IMR-90 (cell line): ENCODE results near the gene TMEM145. TPM values are rescaled to one million over a fixed set of nuclear protein-coding genes. Genes with fewer than 3 reads are reported as not detected.

Experiments
- ATAC-seq: fragments of 200-7000 bp; cut with Tn5 transposase; 2 replicates; pipeline ENCODE4 v1.9.1; 2020; ENCODE audit warnings: low read depth, mild to moderate bottlenecking, moderate library complexity
- BruUV-seq: library from RNA; stranded (reverse); fragments of 400-500 nt; replicated peaks from 2 replicates; lab custom pipeline; 2021; lab: Mats Ljungman, UMichigan
- CTCF ChIA-PET: fragments of 300-600 bp; formaldehyde crosslinking; extraction: SDS; loops from one replicate; lab custom pipeline; 2021; ENCODE audit warnings: antibody characterized with exemption; lab: Yijun Ruan, JAX
- POLR2A ChIA-PET: fragments of 300-600 bp; sonication (Branson Sonifier 250); formaldehyde crosslinking; loops from one replicate; lab custom pipeline; 2022; ENCODE audit warnings: antibody characterized with exemption; ENCODE audit not compliant: unreplicated experiment; lab: Charles Lee
- DNase-seq: peaks from one replicate; pipeline ENCODE4 v3.0.0; 2013
- H2AFZ ChIP-seq: replicated peaks from 2 replicates; pipeline ENCODE3; 2013; ENCODE audit warnings: low read length, mild to moderate bottlenecking; ENCODE audit not compliant: poor library complexity
- H2AK5ac ChIP-seq: 2 replicates; pipeline ENCODE4 v1.6.1; 2013; ENCODE audit warnings: low read depth, low read length, inconsistent platforms
- H2AK9ac ChIP-seq: replicated peaks from 2 replicates; pipeline ENCODE3; 2013; ENCODE audit warnings: mild to moderate bottlenecking, low read depth, low read length, moderate library complexity; ENCODE audit not compliant: poor library complexity
- H2BK120ac ChIP-seq: 2 replicates; pipeline ENCODE4 v1.6.1; 2013; ENCODE audit warnings: low read depth, low read length, inconsistent platforms
- H2BK15ac ChIP-seq: 3 replicates; pipeline ENCODE4 v1.6.1; 2013; ENCODE audit warnings: low read depth, low read length, inconsistent platforms
- H2BK20ac ChIP-seq: 2 replicates; pipeline ENCODE4 v1.6.1; 2013; ENCODE audit warnings: low read depth, mild to moderate bottlenecking, inconsistent platforms, low read length, moderate library complexity
- H2BK5ac ChIP-seq: 2 replicates; pipeline ENCODE4 v1.6.1; 2013; ENCODE audit warnings: mild to moderate bottlenecking, low read depth, low read length, inconsistent platforms; ENCODE audit not compliant: poor library complexity, severe bottlenecking
- H3K14ac ChIP-seq: replicated peaks from 2 replicates; pipeline ENCODE4 v1.6.1; 2013; ENCODE audit warnings: low read depth, low read length, inconsistent platforms
- H3K18ac ChIP-seq: 2 replicates; pipeline ENCODE4 v1.6.1; 2013; ENCODE audit warnings: low read depth, low read length, control low read depth
- H3K23ac ChIP-seq: 2 replicates; pipeline ENCODE4 v1.6.1; 2013; ENCODE audit warnings: low read depth, low read length, inconsistent platforms
- H3K27ac ChIP-seq: 2 replicates; pipeline ENCODE4 v1.5.1; 2013; ENCODE audit warnings: mild to moderate bottlenecking, control low read depth, low read length; ENCODE audit not compliant: insufficient read depth
- H3K27me3 ChIP-seq: 2 replicates; pipeline ENCODE4 v1.6.1; 2013; ENCODE audit warnings: low read length; ENCODE audit not compliant: control insufficient read depth, insufficient read depth
- H3K36me3 ChIP-seq: 2 replicates; pipeline ENCODE4 v1.6.1; 2013; ENCODE audit warnings: low read length, mixed read lengths; ENCODE audit not compliant: control insufficient read depth, insufficient read depth
- H3K4ac ChIP-seq: 2 replicates; pipeline ENCODE4 v1.6.1; 2013; ENCODE audit warnings: low read depth, low read length, inconsistent platforms
- H3K4me1 ChIP-seq: 2 replicates; pipeline ENCODE4 v1.6.1; 2013; ENCODE audit warnings: low read length, mixed read lengths; ENCODE audit not compliant: control insufficient read depth, insufficient read depth
- H3K4me2 ChIP-seq: 2 replicates; pipeline ENCODE4 v1.6.1; 2013; ENCODE audit warnings: low read depth, mild to moderate bottlenecking, control low read depth, low read length, moderate library complexity
- H3K4me3 ChIP-seq: 2 replicates; pipeline ENCODE4 v1.5.1; 2013; ENCODE audit warnings: low read depth, mild to moderate bottlenecking, control low read depth, low read length, moderate library complexity; ENCODE audit not compliant: insufficient read depth
- H3K56ac ChIP-seq: 2 replicates; pipeline ENCODE4 v1.6.1; 2013; ENCODE audit warnings: low read length, inconsistent platforms; ENCODE audit not compliant: insufficient read depth; ENCODE audit errors: extremely low read depth
- H3K79me1 ChIP-seq, 2 experiments: 2 replicates each; pipeline ENCODE4 v1.6.1; 2013; ENCODE audit warnings: low read length in 2 of 2, inconsistent platforms in 1 of 2, low read depth in 1 of 2
- H3K9ac ChIP-seq: 2 replicates; pipeline ENCODE4 v1.6.1; 2013; ENCODE audit warnings: low read depth, low read length, control low read depth
- H3K9me1 ChIP-seq: 2 replicates; pipeline ENCODE4 v1.6.1; 2013; ENCODE audit warnings: low read length, inconsistent platforms; ENCODE audit not compliant: insufficient read depth
- H3K9me3 ChIP-seq: 2 replicates; pipeline ENCODE4 v1.6.1; 2013; ENCODE audit warnings: low read length; ENCODE audit not compliant: control insufficient read depth, insufficient read depth
- H4K20me1 ChIP-seq: 2 replicates; pipeline ENCODE4 v1.6.1; 2013; ENCODE audit warnings: low read length, inconsistent platforms; ENCODE audit not compliant: insufficient read depth
- H4K5ac ChIP-seq: 2 replicates; pipeline ENCODE4 v1.6.1; 2013; ENCODE audit warnings: mild to moderate bottlenecking, low read depth, low read length, control low read depth
- H4K8ac ChIP-seq, 2 experiments: 2 replicates each; pipeline ENCODE4 v1.6.1; 2013; ENCODE audit warnings: low read depth in 2 of 2, low read length in 2 of 2, control low read depth in 1 of 2, inconsistent platforms in 1 of 2
- H4K91ac ChIP-seq: 2 replicates; pipeline ENCODE4 v1.6.1; 2013; ENCODE audit warnings: low read depth, low read length, inconsistent platforms; ENCODE audit not compliant: insufficient read depth
- BHLHE40 ChIP-seq: fragments of 150-350 bp; IDR thresholded peaks from 2 replicates; pipeline ENCODE4 v1.6.1; 2016; ENCODE audit warnings: mild to moderate bottlenecking, low read depth, low read length
- CEBPB ChIP-seq: IDR thresholded peaks from 2 replicates; pipeline ENCODE4 v1.6.1; 2012; ENCODE audit warnings: low read depth, low read length, improper control_type of control experiment
- CHD1 ChIP-seq: IDR thresholded peaks from 2 replicates; pipeline ENCODE4 v1.6.1; 2012; ENCODE audit warnings: low read depth, low read length, improper control_type of control experiment
- CTCF ChIP-seq: conservative IDR thresholded peaks from 2 replicates; pipeline ENCODE4 v1.5.1; 2012; ENCODE audit warnings: mild to moderate bottlenecking, low read depth, low read length, improper control_type of control experiment
- ELK1 ChIP-seq: fragments of 150-350 bp; IDR thresholded peaks from 2 replicates; pipeline ENCODE4 v1.6.1; 2016; ENCODE audit warnings: low read depth, mild to moderate bottlenecking, low read length, moderate library complexity, borderline replicate concordance
- FOS ChIP-seq: fragments of 150-350 bp; IDR thresholded peaks from 2 replicates; pipeline ENCODE4 v1.6.1; 2016; ENCODE audit warnings: low read depth, low read length
- MAFK ChIP-seq: IDR thresholded peaks from 2 replicates; pipeline ENCODE4 v1.6.1; 2012; ENCODE audit warnings: low read depth, low read length, improper control_type of control experiment
- MAZ ChIP-seq: IDR thresholded peaks from 2 replicates; pipeline ENCODE4 v1.6.1; 2012; ENCODE audit warnings: low read depth, mild to moderate bottlenecking, low read length, improper control_type of control experiment, moderate library complexity, borderline replicate concordance
- MXI1 ChIP-seq: IDR thresholded peaks from 2 replicates; pipeline ENCODE4 v1.6.1; 2012; ENCODE audit warnings: low read depth, mild to moderate bottlenecking, low read length, moderate library complexity, borderline replicate concordance
- NFE2L2 ChIP-seq: fragments of 150-350 bp; IDR thresholded peaks from 2 replicates; pipeline ENCODE4 v1.6.1; 2016; ENCODE audit warnings: low read depth, mild to moderate bottlenecking, low read length
- POLR2A ChIP-seq: IDR thresholded peaks from 2 replicates; pipeline ENCODE4 v1.6.1; 2012; ENCODE audit warnings: mild to moderate bottlenecking, low read depth, low read length
- RAD21 ChIP-seq: IDR thresholded peaks from 2 replicates; pipeline ENCODE4 v1.6.1; 2012; ENCODE audit warnings: low read length, improper control_type of control experiment
- RCOR1 ChIP-seq: IDR thresholded peaks from 2 replicates; pipeline ENCODE4 v1.6.1; 2012; ENCODE audit warnings: mild to moderate bottlenecking, low read length, improper control_type of control experiment; ENCODE audit not compliant: insufficient replicate concordance
- RFX5 ChIP-seq: IDR thresholded peaks from 2 replicates; pipeline ENCODE4 v1.8.0; 2012; ENCODE audit warnings: low read depth, mild to moderate bottlenecking, low read length, moderate library complexity
- SMC3 ChIP-seq: fragments of 150-350 bp; IDR thresholded peaks from 2 replicates; pipeline ENCODE4 v1.6.1; 2016; ENCODE audit warnings: low read depth, mild to moderate bottlenecking, antibody characterized with exemption, low read length, moderate library complexity
- USF2 ChIP-seq: fragments of 150-350 bp; IDR thresholded peaks from 2 replicates; pipeline ENCODE4 v1.6.1; 2017; ENCODE audit warnings: mild to moderate bottlenecking, antibody characterized with exemption, low read length, low read depth
- WGBS, 2 experiments: methylation state at CpG; one replicate each; pipeline versions ENCODE4 v1.1.5 to v1.1.7; 2013; ENCODE audit warnings: missing lambda C conversion rate in 2 of 2; ENCODE audit not compliant: insufficient read length in 1 of 2; ENCODE audit errors: extremely low coverage in 2 of 2; 5-methylcytosine and 5-hydroxymethylcytosine counted together
- dilution Hi-C: fragments of 300-500 bp; cut with HindIII; formaldehyde crosslinking; loops from one replicate; pipeline ENCODE4 v1.14.3; 2018; ENCODE audit warnings: low sequenced_read_pairs; ENCODE audit not compliant: unreplicated experiment
- in situ Hi-C: fragments of 300-500 bp; cut with MboI; formaldehyde crosslinking; loops from 3 replicates; pipeline ENCODE4 v1.14.3; 2019; ENCODE audit warnings: low sequenced_read_pairs, inconsistent platforms, mixed read lengths
- intact Hi-C: fragments of 100-400 bp; cut with micrococcal nuclease; formaldehyde crosslinking; loops from 2 replicates; pipeline ENCODE4 v1.10.0; 2022
- polyA plus RNA-seq, 3 experiments: library from polyadenylated mRNA; depleted of rRNA; stranded (reverse); fragments of >200 nt; gene quantifications; 2 replicates each; pipeline ENCODE4 v1.2.3, GENCODE V29; 2012; ENCODE audit warnings: low replicate concordance in 1 of 3
- total RNA-seq: library from RNA; depleted of rRNA; stranded (reverse); fragments of >200 nt; gene quantifications from 2 replicates; pipeline ENCODE4 v1.2.3, GENCODE V29; 2012

Gene TMEM145
- total and polyA plus RNA-seq, 2 of the 4 experiments (the other 2 are of a cell fraction) = under 0.01 to 0.41 TPM

GRCh38 chr19:42357290-42357689 lies 44.2 kb downstream of the TMEM145 start:
- Histone ChIP-seq H3K18ac (no peak overlapping the region), H3K4me1 (no peaks in the 10 kb centered on the region), H3K9me3 (no peaks in the 10 kb centered on the region), H4K91ac (no peak overlapping the region), H3K27ac (no peak overlapping the region), H3K14ac (no peak overlapping the region), H2BK120ac (no peak overlapping the region), H2AFZ (no peak overlapping the region), H4K8ac (no peak overlapping the region), H2BK20ac (no peak overlapping the region), H3K4ac (no peak overlapping the region), H3K23ac (no peak overlapping the region), H3K36me3 (peaks cover 38% of the 10 kb centered on the region), H3K56ac (no peak overlapping the region), H3K79me1 (no peaks in the 10 kb centered on the region), H4K5ac (no peak overlapping the region), H2BK5ac (no peak overlapping the region), H3K27me3 (no peaks in the 10 kb centered on the region), H4K20me1 (no peaks in the 10 kb centered on the region), H2BK15ac (no peak overlapping the region), H2AK9ac (peak overlapping the region; percentile 28), H3K9me1 (0 out of 2 replicates have a peak, but pooled peaks cover 4% of the 10 kb centered on the region), H3K4me3 (no peak overlapping the region), H3K9ac (no peak overlapping the region), H2AK5ac (no peak overlapping the region), H3K4me2 (no peak overlapping the region)
- ChIA-PET CTCF (no interaction called here), POLR2A (no interaction called here)
- in situ Hi-C loops (no loop called here), intact Hi-C loops (no loop called here), dilution Hi-C loops (no loop called here)
- WGBS, 2 experiments = 85% methylated on average over 9 of the region's 12 CpGs; no CpG with 5 or more reads in 1 of the 2 experiments
- BruUV-seq = no TSS peak
- DNase-seq (no peak), ATAC-seq (no peak)
- TF ChIP-seq MAFK (no peak), CEBPB (no peak), CTCF (no peak), RAD21 (no peak), NFE2L2 (no peak), RFX5 (no peak), MXI1 (no peak), RCOR1 (no peak), SMC3 (no peak), ELK1 (no peak), POLR2A (no peak), BHLHE40 (no peak), USF2 (no peak), CHD1 (no peak), MAZ (no peak), FOS (no peak)
